ENCODE results near the gene GATD1. TPM values are rescaled to one million over a fixed set of nuclear protein-coding genes. Genes with fewer than 3 reads are reported as not detected.

GATD1 gene
- total RNA-seq (2022) (54.6 and 67.7 TPM in 2 replicates), Bru-seq, nascent RNA (percentile 71 among the genes with signal in this experiment), BruChase-seq, experiment 1, labeled RNA remaining after a 6-hour chase (percentile 84 among the genes with signal in this experiment), BruChase-seq, experiment 2, labeled RNA remaining after a 2-hour chase (percentile 84 among the genes with signal in this experiment)
- long read RNA-seq, full-length matches to known transcripts: 2 of 9 reads
- long read RNA-seq, partial matches to known transcripts: 4 of 9 reads
- long read RNA-seq, other reads (novel, unspliced or antisense): 3 of 9 reads

DNA sequence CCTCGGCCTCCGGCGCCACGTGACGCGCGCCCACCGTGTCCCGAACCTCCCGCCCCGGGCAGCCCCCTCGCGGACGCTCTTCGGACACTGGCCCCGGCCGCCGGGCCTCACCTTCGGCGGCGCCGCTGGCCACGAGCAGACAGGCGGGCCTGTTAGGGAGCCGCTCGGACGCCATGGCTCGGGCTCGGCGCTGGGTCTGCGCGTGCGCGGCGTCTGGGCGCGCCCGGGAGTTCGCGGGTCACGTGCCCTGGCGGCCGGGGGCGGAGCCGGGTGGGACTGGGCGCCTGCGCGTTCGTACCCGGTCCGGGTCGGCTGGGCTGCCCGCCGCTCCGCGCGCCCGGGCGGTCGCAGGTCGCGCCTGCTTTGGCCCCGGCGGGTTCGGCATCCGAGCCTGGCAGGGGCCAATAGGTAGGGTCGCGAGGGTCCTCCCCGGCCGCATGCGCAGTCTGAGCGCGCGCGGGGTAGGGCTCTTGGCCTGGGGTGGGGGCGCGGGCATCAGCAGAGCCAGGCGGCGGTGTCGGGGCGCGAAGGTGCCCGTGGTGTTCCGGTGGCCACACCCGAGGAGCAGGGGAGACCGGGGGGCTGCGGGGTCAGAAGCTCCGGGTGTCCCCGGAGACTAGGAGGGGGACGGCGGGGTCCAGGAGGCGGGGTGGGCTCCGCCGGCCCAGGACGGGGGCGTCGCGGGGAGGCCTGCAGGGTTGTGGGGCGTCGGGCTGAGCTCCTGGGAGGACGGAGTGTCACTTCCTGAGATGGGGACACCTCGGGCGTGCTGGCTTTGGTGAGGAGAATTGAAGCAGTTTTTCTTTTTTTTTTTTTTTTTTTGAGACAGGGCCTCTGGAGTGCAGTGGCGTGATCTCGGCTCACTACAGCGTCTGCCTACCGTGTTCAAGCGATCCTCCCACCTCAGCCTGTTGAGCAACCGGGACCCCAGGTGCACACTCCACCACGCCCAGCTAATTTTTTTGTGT is at the start of gene GATD1:
GATD1 (minus strand) TSS at position 200 of the 968 bp plus-strand sequence; CDS start at position 175, 25 bp downstream.
- intact Hi-C loops (cut with micrococcal nuclease): no loop called here
- H3K4me3 Mint-ChIP-seq (ENCODE audit: unreplicated experiment): peak within 1 kb of the TSS; percentile 85
- H3K4me1 Mint-ChIP-seq (ENCODE audit: insufficient read depth, unreplicated experiment): peaks cover 11% of the 10 kb centered on the region
- TF ChIP-seq CTCF (IDR thresholded peaks at IDR 0.05; ENCODE audit: unreplicated experiment): no peak
- peak within 1 kb of the TSS; percentile 81 for H3K27ac Mint-ChIP-seq (ENCODE audit: low read depth, unreplicated experiment)
- no peaks in the 10 kb centered on the region for H3K27me3 Mint-ChIP-seq (ENCODE audit: insufficient read depth, unreplicated experiment)
- no TSS peak for BruUV-seq (replicated peaks)
- ChIA-PET CTCF (interaction anchor here (0.6 to 1.2 kb wide), 2 partner anchors 22 to 32 kb away, joined by 3 to 5 read pairs; partner anchors contain the start of gene RPLP2), POLR2A (interaction anchor here (0.5 to 4.8 kb wide), 15 partner anchors 8 to 472 kb away, joined by 3 to 42 read pairs (median 5); partner anchors contain the start of genes EPS8L2, PNPLA2, RPLP2 and TALDO1)
- peaks cover 31% of the 10 kb centered on the region for H3K36me3 Mint-ChIP-seq (ENCODE audit: insufficient read depth, unreplicated experiment)
- DNase-seq (ENCODE audit: unreplicated experiment): peak; percentile 84
- no peaks in the 10 kb centered on the region for H3K9me3 Mint-ChIP-seq (ENCODE audit: unreplicated experiment)

DNA sequence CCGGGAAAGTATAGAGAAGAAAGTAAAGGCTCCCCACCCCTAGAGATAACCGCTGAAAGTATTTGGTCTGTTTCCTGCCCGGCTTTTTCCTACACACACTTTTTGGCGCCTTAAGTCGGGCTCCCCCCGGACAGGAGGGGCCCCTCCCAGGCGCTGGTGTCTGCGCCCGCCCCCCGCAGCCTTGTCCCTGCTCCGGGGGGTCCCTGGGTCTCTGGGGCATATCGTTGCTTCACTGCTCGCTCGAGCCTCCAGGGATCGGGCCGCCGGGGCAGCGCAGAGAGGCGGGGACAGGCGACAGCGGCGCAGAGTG is 49.5 kb upstream of the GATD1 start:
- Mint-ChIP-seq H3K27ac (ENCODE audit: low read depth, unreplicated experiment) (no peak overlapping the region), H3K9me3 (ENCODE audit: unreplicated experiment) (no peaks in the 10 kb centered on the region), H3K27me3 (ENCODE audit: insufficient read depth, unreplicated experiment) (no peaks in the 10 kb centered on the region), H3K4me1 (ENCODE audit: insufficient read depth, unreplicated experiment) (peaks cover 9% of the 10 kb centered on the region), H3K4me3 (ENCODE audit: unreplicated experiment) (no peak overlapping the region), H3K36me3 (ENCODE audit: insufficient read depth, unreplicated experiment) (peaks cover 34% of the 10 kb centered on the region)
- no peak for TF ChIP-seq CTCF (IDR thresholded peaks at IDR 0.05; ENCODE audit: unreplicated experiment)
- no TSS peak for BruUV-seq (replicated peaks)
- POLR2A ChIA-PET: no interaction called here
- CTCF ChIA-PET: no interaction called here
- intact Hi-C loops (cut with micrococcal nuclease): no loop called here
- DNase-seq (ENCODE audit: unreplicated experiment): no peak

DNA sequence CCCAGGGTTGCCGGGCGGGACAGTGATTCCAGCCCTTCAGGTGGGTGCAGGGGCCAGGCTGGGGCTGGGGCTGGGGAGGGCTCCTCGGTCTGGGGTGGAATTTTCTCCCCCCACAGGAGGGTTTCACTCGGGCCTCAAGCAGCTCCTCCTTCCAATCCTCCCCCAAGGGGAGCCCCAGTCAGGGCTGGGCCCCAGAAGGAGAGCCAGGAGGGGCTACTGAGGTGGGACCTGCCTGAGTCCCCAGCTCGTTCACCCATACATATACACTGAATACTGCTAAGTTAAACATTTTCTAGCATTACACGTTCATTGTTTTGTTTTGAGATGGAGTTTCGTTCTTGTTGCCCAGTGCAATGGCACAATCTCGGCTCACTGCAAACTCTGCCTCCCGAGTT is 48.9 kb upstream of the GATD1 start:
- Mint-ChIP-seq H3K27ac (ENCODE audit: low read depth, unreplicated experiment) (no peak overlapping the region), H3K9me3 (ENCODE audit: unreplicated experiment) (no peaks in the 10 kb centered on the region), H3K4me1 (ENCODE audit: insufficient read depth, unreplicated experiment) (peaks cover 5% of the 10 kb centered on the region), H3K27me3 (ENCODE audit: insufficient read depth, unreplicated experiment) (no peaks in the 10 kb centered on the region), H3K36me3 (ENCODE audit: insufficient read depth, unreplicated experiment) (peaks cover 36% of the 10 kb centered on the region), H3K4me3 (ENCODE audit: unreplicated experiment) (no peak overlapping the region)
- BruUV-seq (replicated peaks): no TSS peak
- POLR2A ChIA-PET: interaction anchor here (1.6 kb wide), 1 partner anchor 14 kb away, joined by 5 read pairs; no protein-coding TSS in a partner anchor
- TF ChIP-seq CTCF (IDR thresholded peaks at IDR 0.05; ENCODE audit: unreplicated experiment): no peak
- intact Hi-C loops (cut with micrococcal nuclease): no loop called here
- CTCF ChIA-PET: no interaction called here
- DNase-seq (ENCODE audit: unreplicated experiment): no peak
